Measurements from ENCODE around the gene BOD1L2.

The BOD1L2 gene

DNA sequence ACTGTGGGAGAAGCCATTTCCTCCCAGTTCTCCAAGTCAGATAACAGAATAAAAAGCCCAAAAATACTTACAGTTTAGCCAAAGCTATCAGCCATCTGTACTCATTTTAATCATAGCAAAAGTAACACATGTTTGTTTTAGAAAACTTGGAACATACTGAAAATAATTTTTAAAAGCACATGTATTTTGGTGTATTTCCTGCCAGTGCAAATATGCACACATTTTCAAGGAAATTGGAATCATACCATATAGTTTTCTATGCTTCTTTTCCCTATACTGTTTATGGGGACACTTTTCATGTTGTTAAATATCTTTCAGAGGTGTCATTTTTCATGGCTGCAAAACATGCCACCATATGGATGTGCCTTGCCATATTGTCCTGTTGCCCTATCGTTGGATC lies 51.2 kb downstream of the BOD1L2 start:
- no peak overlapping the region for H3K27ac ChIP-seq
- no peak for TF ChIP-seq ZFX (IDR thresholded peaks at IDR 0.05; ENCODE audit: borderline replicate concordance)
- TF ChIP-seq, protein P1, sequence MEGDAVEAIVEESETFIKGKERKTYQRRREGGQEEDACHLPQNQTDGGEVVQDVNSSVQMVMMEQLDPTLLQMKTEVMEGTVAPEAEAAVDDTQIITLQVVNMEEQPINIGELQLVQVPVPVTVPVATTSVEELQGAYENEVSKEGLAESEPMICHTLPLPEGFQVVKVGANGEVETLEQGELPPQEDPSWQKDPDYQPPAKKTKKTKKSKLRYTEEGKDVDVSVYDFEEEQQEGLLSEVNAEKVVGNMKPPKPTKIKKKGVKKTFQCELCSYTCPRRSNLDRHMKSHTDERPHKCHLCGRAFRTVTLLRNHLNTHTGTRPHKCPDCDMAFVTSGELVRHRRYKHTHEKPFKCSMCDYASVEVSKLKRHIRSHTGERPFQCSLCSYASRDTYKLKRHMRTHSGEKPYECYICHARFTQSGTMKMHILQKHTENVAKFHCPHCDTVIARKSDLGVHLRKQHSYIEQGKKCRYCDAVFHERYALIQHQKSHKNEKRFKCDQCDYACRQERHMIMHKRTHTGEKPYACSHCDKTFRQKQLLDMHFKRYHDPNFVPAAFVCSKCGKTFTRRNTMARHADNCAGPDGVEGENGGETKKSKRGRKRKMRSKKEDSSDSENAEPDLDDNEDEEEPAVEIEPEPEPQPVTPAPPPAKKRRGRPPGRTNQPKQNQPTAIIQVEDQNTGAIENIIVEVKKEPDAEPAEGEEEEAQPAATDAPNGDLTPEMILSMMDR (IDR thresholded peaks at IDR 0.05) = no peak
